HCEC 1CT (cell line): Measurements from ENCODE around the gene IL1RAPL2.
"Not testable (repeated sequence)": the region's sequence is repeated elsewhere in the genome, so short reads cannot be mapped to it uniquely, and the experiment has no call there.

ENCODE experiments used
- DNase-seq: peaks from one replicate; pipeline ENCODE4 v3.0.0-alpha.2; 2017

The IL1RAPL2 gene

GRCh38 chrX:104863466-104863865, 297.5 kb downstream of the IL1RAPL2 start:
- DNase-seq = no peak

GRCh38 chrX:104864296-104864695, 298.3 kb downstream of the IL1RAPL2 start:
- no peak for DNase-seq

GRCh38 chrX:104877504-104877903, 311.5 kb downstream of the IL1RAPL2 start:
- DNase-seq = no peak

GRCh38 chrX:104902070-104902469, 336.1 kb downstream of the IL1RAPL2 start:
- no peak for DNase-seq

- DNase-seq = not testable (repeated sequence)
These were observed 343.7 kb downstream of the IL1RAPL2 start for GRCh38 chrX:104909694-104910093.

- DNase-seq = no peak
These were observed 347.3 kb downstream of the IL1RAPL2 start for GRCh38 chrX:104913348-104913747.

GRCh38 chrX:104914686-104915085, 348.7 kb downstream of the IL1RAPL2 start:
- not testable (repeated sequence) for DNase-seq

GRCh38 chrX:104918122-104918521, 352.1 kb downstream of the IL1RAPL2 start:
- DNase-seq = no peak

GRCh38 chrX:104921584-104922205, 355.7 kb downstream of the IL1RAPL2 start:
- DNase-seq = no peak

GRCh38 chrX:104922206-104922621, 356.2 kb downstream of the IL1RAPL2 start:
- peak; percentile 42 for DNase-seq

- DNase-seq = no peak
These were observed 363.3 kb downstream of the IL1RAPL2 start for GRCh38 chrX:104929324-104929723.

GRCh38 chrX:104935581-104935980, 369.6 kb downstream of the IL1RAPL2 start:
- DNase-seq = no peak

- DNase-seq = no peak
These were observed 387.3 kb downstream of the IL1RAPL2 start for GRCh38 chrX:104953251-104953650.

GRCh38 chrX:104961926-104962325, 395.9 kb downstream of the IL1RAPL2 start:
- DNase-seq = no peak

- no peak for DNase-seq
These were observed 402.2 kb downstream of the IL1RAPL2 start for GRCh38 chrX:104968241-104968640.

GRCh38 chrX:104972737-104973136, 406.7 kb downstream of the IL1RAPL2 start:
- no peak for DNase-seq

- peak; percentile 1 for DNase-seq
These were observed 421.1 kb downstream of the IL1RAPL2 start for GRCh38 chrX:104987063-104987462.

GRCh38 chrX:104988038-104988437, 422.0 kb downstream of the IL1RAPL2 start:
- no peak for DNase-seq

GRCh38 chrX:104995546-104995945, 429.5 kb downstream of the IL1RAPL2 start:
- no peak for DNase-seq

- no peak for DNase-seq
These were observed 440.1 kb downstream of the IL1RAPL2 start for GRCh38 chrX:105006103-105006502.

GRCh38 chrX:105006996-105007395, 441.0 kb downstream of the IL1RAPL2 start:
- DNase-seq = no peak

GRCh38 chrX:105013719-105014118, 447.7 kb downstream of the IL1RAPL2 start:
- no peak for DNase-seq

GRCh38 chrX:105017641-105018040, 451.6 kb downstream of the IL1RAPL2 start:
- DNase-seq = no peak

- no peak for DNase-seq
These were observed 452.9 kb downstream of the IL1RAPL2 start for GRCh38 chrX:105018865-105019264.

- DNase-seq = not testable (repeated sequence)
These were observed 463.0 kb downstream of the IL1RAPL2 start for GRCh38 chrX:105028962-105029361.
